Spleen (tissue), 11 donors: ENCODE measurements around the gene TAS2R60. TPM values are rescaled to one million over a fixed set of nuclear protein-coding genes. Genes with fewer than 3 reads are reported as not detected.

Source experiments
- DNase-seq: peaks from one replicate; pipeline ENCODE4 v3.0.0-alpha.2; 2020
- H3K27ac ChIP-seq, 8 donors: fragments of 200-600 bp; sonication (generic) in 7 of 8; 1 replicate in 4 of 8; 2 replicates in 4 of 8; pipeline versions ENCODE4 v1.5.0 to v1.8.0; 2016 to 2021; ENCODE audit warnings: inconsistent platforms in 4 of 8, mild to moderate bottlenecking in 4 of 8, moderate library complexity in 1 of 8
- H3K27me3 ChIP-seq, 7 donors: fragments of 200-600 bp; sonication (generic) in 6 of 7; replicated peaks in 1 of 7; 1 replicate in 4 of 7; 2 replicates in 3 of 7; pipeline versions ENCODE4 v1.5.0 to v1.8.0; 2016 to 2021; ENCODE audit warnings: inconsistent platforms in 3 of 7, mild to moderate bottlenecking in 1 of 7
- H3K36me3 ChIP-seq, 6 donors: fragments of 200-600 bp; sonication (generic) in 5 of 6; 1 replicate in 4 of 6; 2 replicates in 2 of 6; pipeline versions ENCODE4 v1.5.0 to v1.8.0; 2016 to 2021; ENCODE audit warnings: inconsistent platforms in 2 of 6
- H3K4me1 ChIP-seq, 6 donors: fragments of 200-600 bp; sonication (generic) in 5 of 6; 1 replicate in 3 of 6; 2 replicates in 3 of 6; pipeline versions ENCODE4 v1.5.0 to v1.8.0; 2016 to 2021; ENCODE audit warnings: inconsistent platforms in 3 of 6
- H3K4me3 ChIP-seq, 8 donors: fragments of 200-600 bp; sonication (generic) in 7 of 8; 1 replicate in 4 of 8; 2 replicates in 4 of 8; pipeline versions ENCODE4 v1.5.0 to v1.8.0; 2016 to 2021; ENCODE audit warnings: inconsistent platforms in 4 of 8, mild to moderate bottlenecking in 4 of 8, moderate library complexity in 2 of 8
- H3K9me3 ChIP-seq, 8 donors: fragments of 200-600 bp; sonication (generic) in 7 of 8; 1 replicate in 4 of 8; 2 replicates in 4 of 8; pipeline versions ENCODE4 v1.5.0 to v1.8.0; 2016 to 2021; ENCODE audit warnings: inconsistent platforms in 4 of 8
- CTCF ChIP-seq, 11 experiments: fragments of 200-600 bp in 7 of 11; fragments of 450-650 bp in 4 of 11; sonication (generic) in 4 of 11; IDR thresholded peaks in 8 of 11; conservative IDR thresholded peaks in 3 of 11; 1 replicate in 7 of 11; 2 replicates in 4 of 11; pipeline versions ENCODE4 v1.4.0 to v1.8.0; 2016 to 2021; ENCODE audit warnings: antibody characterized with exemption in 11 of 11, inconsistent platforms in 4 of 11, mild to moderate bottlenecking in 1 of 11
- POLR2A ChIP-seq, 3 donors: fragments of 450-650 bp; IDR thresholded peaks; one replicate each; pipeline ENCODE4 v1.5.1; 2017; ENCODE audit warnings: antibody characterized with exemption in 3 of 3, mild to moderate bottlenecking in 1 of 3
- POLR2AphosphoS5 ChIP-seq, 3 donors: sonication (generic); formaldehyde crosslinking; IDR thresholded peaks; one replicate each; pipeline ENCODE4 v1.5.1; 2017; ENCODE audit warnings: antibody characterized with exemption in 3 of 3
- WGBS, 5 donors: extraction: QIAGEN DNeasy Blood & Tissue Kit in 3 of 5; methylation state at CpG; one replicate each; pipeline versions ENCODE4 v1.1.5 to v1.1.7; 2013 to 2018; 5-methylcytosine and 5-hydroxymethylcytosine counted together
- intact Hi-C: fragments of 100-400 bp; cut with DNase I; formaldehyde crosslinking; loops from one replicate; pipeline ENCODE4 v1.15.0; 2023; ENCODE audit warnings: low total_unique reads
- polyA plus RNA-seq, 3 donors: library from polyadenylated mRNA; stranded (reverse); fragments of 200-250 nt; gene quantifications; one replicate each; pipeline ENCODE4 v1.2.1, GENCODE V29; 2013
- total RNA-seq, 7 donors: library from RNA; depleted of rRNA in 3 of 7; stranded (reverse); fragments of >200 nt in 3 of 7; fragmentation: NEBNext Ultra II Directional in 4 of 7; extraction: Animal tissue kit (Norgen Biotek cat#: 25700) in 4 of 7; gene quantifications; one replicate each; pipeline versions ENCODE4 v1.1.0 to v1.2.1, GENCODE V29; 2016 to 2021
- donor health status: healthy with polysubstance abuse.
- donor health status: DM: no; HTN: no; CAD: no; lungs with moderate emphysema.
- donor health status: DM: no; HTN: no; CAD: no.
- donor health status: Bipolar disorder and iron deficiency.
- donor health status: healthy.
- donor health status: DM: no; HTN: no; CAD: no.
- donor health status: DM: yes; HTN: yes; CAD: no.

TAS2R60 gene
- total and polyA plus RNA-seq, 10 donors = 0.30 to 2.2 (median 0.85) TPM; not detected in 5

GRCh38 chr7:143479055-143479766, 36.0 kb downstream of the TAS2R60 start:
- no peak for TF ChIP-seq POLR2A (IDR thresholded peaks at IDR 0.05)
- TF ChIP-seq POLR2AphosphoS5 (IDR thresholded peaks at IDR 0.05) = no peak
- no peak for TF ChIP-seq CTCF (IDR thresholded peaks at IDR 0.05 in 8 of 11, conservative IDR thresholded peaks at IDR 0.05 in 3 of 11)
- peaks cover 0 to 5% (median 0%) of the 10 kb centered on the region in 8 donors for H3K9me3 ChIP-seq
- H3K36me3 ChIP-seq = no peaks in the 10 kb centered on the region
- no peak overlapping the region for H3K27ac ChIP-seq
- no peak for DNase-seq
- no peaks in the 10 kb centered on the region for H3K4me1 ChIP-seq
- no peak overlapping the region for H3K4me3 ChIP-seq
- no peaks in the 10 kb centered on the region for H3K27me3 ChIP-seq
- 85 to 93% (median 89%) methylated on average over 10 of the region's 10 CpGs for WGBS, 5 donors
- intact Hi-C loops = no loop called here

DNA sequence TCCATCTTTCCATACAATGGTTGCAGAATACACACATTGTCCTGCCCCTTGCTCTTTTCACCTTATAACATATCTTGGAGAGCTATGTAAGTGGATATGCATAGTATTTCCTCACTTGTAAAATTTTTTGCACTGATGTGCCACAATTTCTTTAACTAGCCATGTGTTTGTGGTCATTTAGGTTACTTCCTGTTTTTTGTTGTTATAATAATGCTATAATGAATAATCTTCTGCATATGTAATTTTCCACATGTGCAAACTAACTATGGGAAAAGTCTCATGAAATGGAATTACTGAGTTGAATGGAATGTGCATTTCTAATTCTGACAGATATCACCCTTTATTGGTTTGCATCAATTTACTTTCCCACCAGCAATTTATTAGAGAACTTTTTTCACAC, 37.2 kb downstream of the TAS2R60 start:
- no peak for TF ChIP-seq POLR2A (IDR thresholded peaks at IDR 0.05)
- TF ChIP-seq CTCF (IDR thresholded peaks at IDR 0.05 in 8 of 11, conservative IDR thresholded peaks at IDR 0.05 in 3 of 11) = no peak
- TF ChIP-seq POLR2AphosphoS5 (IDR thresholded peaks at IDR 0.05) = no peak
- Histone ChIP-seq H3K27me3 (no peaks in the 10 kb centered on the region), H3K27ac (no peak overlapping the region), H3K36me3 (no peaks in the 10 kb centered on the region), H3K4me1 (peaks cover 0 to 4% (median 0%) of the 10 kb centered on the region in 6 donors), H3K9me3 (no peaks in the 10 kb centered on the region), H3K4me3 (no peak overlapping the region)
- DNase-seq = no peak
- intact Hi-C loops = no loop called here

- intact Hi-C loops = no loop called here
- WGBS, 5 donors = 81 to 88% (median 86%) methylated on average over 3 of the region's 3 CpGs
- H3K4me1 ChIP-seq = peaks cover 0 to 20% (median 3%) of the 10 kb centered on the region in 6 donors
Measured at GRCh38 chr7:143484119-143484518, 40.9 kb downstream of the TAS2R60 start.

More at GRCh38 chr7:143484119-143484518, 40.9 kb downstream of the TAS2R60 start:
- Histone ChIP-seq H3K9me3 (no peaks in the 10 kb centered on the region), H3K36me3 (no peaks in the 10 kb centered on the region), H3K27ac (peak overlapping the region in 1 of 8 donors; percentile 71), H3K4me3 (no peak overlapping the region), H3K27me3 (no peaks in the 10 kb centered on the region)
- no peak for TF ChIP-seq CTCF (IDR thresholded peaks at IDR 0.05 in 8 of 11, conservative IDR thresholded peaks at IDR 0.05 in 3 of 11)
- TF ChIP-seq POLR2A (IDR thresholded peaks at IDR 0.05) = no peak
- TF ChIP-seq POLR2AphosphoS5 (IDR thresholded peaks at IDR 0.05) = no peak
- no peak for DNase-seq
